HG03575 (cell line): Measurements from ENCODE around the gene CD164.
"Not testable (repeated sequence)": the region's sequence is repeated elsewhere in the genome, so short reads cannot be mapped to it uniquely, and the experiment has no call there.

Experiments
- ATAC-seq: cut with Tn5 transposase; IDR thresholded peaks from one replicate; pipeline ENCODE4 v1.9.1; 2021; ENCODE audit not compliant: unreplicated experiment, insufficient number of reproducible peaks, low FRiP score; ENCODE audit errors: extremely low read depth

CD164 gene

DNA sequence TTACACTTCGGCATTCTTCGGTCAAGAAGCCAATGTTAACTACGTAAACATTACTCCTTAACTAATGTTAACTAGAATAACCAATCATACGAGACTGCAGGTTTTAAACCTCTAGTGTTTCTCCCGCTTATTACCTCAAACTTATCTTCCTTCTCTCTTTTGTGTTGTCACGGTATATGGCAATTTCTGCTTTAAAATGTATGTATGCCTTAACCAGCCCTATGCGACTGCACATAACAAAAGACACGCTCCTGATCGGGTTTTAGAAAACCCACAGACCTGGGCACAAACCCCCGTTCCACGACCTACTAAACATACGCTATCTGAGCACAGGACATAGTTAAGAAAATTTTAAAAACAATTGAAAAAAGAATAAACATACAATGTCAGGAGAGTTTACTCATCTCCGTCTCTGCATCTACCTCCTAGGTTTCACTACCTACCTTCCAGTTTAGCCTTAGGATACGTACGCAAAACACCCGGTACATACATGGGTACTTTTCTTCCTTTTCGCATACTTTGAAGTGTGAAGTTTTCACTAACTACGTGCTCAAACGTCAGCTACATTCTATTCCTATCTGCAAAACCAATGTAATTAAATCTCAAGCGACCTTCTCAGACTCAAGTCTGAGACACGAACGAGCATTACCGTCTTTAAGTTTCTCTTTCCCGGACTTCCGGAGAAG is 1.1 kb downstream of the CD164 start:
- no peak for ATAC-seq

- no peak for ATAC-seq
Measured at GRCh38 chr6:109379711-109380110, 2.6 kb downstream of the CD164 start.

DNA sequence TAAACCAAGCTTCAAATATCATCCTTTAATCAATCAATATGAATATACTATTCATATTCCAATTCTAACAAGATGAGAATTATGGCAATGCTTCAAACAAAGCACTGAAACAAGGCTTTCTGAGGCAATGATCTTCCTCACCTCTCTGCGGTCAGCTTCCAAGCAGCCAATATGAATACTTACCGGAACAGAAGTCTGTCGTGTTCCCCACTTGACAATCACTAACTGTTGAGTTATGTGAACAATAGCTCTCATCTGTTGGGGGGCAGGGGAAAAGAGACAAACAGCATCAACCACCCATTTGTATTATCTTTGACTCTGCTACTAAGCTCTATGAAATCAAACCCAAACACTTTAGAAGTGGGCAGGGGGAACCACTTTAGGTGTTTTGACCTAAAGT is 4.5 kb downstream of the CD164 start:
- no peak for ATAC-seq

DNA sequence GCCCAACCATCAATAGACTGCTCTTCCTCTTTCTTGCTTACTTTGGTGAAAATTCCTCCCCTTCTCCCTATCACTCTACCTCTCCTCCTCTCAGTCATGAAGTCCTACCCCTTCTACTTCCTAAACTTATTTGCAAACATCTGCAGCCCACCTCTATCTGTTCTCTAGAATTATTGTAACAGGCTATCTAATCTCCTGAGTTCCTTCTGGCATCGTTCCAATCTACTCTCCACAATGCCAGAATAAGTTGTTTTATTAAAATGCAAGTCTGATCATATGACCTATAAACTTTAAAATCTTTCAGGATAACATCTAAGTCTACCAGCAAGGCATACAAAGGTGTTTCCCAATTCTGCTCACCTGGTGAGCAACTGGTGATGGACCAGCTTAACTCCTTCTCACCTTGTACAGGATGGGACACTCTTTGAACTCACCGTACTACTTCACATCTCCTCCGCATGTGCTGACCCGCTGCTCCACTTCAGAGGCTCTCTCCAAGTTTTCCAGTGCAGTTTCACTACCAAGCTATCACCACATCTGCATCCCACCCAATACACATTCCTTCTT is 7.9 kb downstream of the CD164 start:
- no peak for ATAC-seq

DNA sequence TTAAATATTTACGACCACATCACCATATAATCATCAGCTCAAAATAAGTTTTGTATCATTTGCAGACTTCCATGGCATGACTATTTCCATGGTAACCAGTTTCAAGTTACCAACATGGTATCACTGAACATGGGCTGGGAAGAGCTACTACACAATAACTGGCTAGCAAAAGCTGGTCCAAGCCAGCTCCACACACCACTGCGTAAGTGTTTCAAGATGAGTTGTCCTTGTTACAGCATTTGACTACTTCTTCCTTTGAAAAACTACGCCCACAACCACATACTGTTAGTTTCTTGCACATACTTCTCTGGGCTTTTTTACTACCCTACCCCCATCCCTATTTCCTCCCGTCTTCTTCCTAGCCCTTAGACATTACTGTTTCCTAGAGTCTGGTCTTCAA is 8.5 kb downstream of the CD164 start:
- ATAC-seq = peak; percentile 80

DNA sequence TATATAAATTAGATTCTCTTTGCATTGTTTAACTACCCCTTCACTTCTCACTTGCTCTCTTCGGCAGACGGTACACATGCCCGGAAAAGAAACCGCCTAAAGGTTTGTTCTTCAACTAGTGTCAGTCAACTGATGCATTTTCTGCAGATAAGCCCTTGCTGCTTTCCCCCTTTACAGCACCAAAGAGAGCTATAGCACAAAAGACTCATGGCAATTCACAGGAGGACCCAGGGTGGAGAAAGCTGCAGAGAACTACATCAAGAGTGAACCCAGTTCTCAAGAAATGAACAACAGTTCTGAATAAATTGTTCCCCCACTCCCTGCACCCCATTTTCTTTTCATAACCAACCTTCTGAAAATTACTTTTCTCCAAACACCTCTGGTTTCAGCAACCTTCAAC is 8.9 kb downstream of the CD164 start:
- ATAC-seq = no peak

DNA sequence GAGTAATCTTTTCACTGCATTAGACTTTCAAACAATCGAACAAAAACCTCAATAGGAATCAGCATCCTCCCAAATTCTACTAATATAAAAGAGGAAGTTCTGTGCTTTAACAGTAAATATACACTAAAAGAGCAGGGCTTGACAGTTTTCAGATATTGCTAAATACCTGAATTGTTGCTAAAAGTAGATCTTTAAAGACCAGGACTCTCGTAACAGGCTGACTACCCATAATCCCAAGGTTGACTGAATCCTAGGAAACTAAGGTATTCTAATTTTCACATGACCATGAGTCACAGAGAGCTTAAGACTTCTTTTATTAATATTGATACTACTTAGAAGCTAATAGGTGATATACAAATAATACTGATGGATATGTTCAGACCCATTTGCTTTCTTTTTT is 10.1 kb downstream of the CD164 start:
- no peak for ATAC-seq

- no peak for ATAC-seq
Measured at GRCh38 chr6:109370792-109371191, 11.5 kb downstream of the CD164 start.

GRCh38 chr6:109370336-109370735 is 11.9 kb downstream of the CD164 start:
- no peak for ATAC-seq

GRCh38 chr6:109369728-109370127 is 12.5 kb downstream of the CD164 start:
- ATAC-seq = no peak

DNA sequence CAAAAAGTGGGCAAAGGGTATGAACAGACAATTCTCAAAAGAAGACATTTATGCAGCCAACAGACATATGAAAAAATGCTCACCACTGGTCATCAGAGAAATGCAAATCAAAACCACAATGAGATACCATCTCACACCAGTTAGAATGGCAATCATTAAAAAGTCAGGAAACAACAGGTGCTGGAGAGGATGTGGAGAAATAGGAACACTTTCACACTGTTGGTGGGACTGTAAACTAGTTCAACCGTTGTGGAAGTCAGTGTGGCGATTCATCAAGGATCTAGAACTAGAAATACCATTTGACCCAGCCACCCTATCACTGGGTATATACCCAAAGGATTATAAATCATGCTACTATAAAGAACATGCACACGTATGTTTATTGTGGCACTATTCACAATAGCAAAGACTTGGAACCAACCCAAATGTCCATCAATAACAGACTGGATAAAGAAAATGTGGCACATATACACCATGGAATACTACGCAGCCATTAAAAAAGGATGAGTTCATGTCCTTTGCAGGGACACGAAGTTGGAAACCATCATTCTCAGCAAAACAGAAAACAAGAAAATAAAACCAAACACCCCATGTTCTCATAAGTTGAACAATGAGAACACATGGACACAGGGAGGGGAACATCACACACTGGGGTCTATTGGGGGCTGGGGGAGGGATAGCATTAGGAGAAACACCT is 17.7 kb downstream of the CD164 start:
- ATAC-seq = not testable (repeated sequence)

DNA sequence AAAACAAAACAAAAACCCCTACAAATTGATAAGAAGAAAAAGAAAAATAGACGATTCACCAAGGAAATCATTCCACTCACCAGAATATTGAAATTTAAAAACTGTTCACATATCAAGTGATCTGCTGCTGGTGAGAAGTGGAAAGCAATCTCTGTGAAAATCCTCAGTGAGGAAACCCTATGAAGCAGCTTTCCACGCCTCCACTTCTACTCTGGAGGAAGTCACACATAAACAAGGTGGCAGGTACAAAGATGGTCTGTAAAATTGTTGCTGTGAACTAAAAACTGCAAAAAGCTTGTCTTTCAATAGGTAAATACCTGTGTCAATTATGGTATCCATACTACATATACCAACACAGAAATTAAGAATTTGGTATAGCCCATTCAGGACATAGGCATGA is 18.5 kb downstream of the CD164 start:
- no peak for ATAC-seq

DNA sequence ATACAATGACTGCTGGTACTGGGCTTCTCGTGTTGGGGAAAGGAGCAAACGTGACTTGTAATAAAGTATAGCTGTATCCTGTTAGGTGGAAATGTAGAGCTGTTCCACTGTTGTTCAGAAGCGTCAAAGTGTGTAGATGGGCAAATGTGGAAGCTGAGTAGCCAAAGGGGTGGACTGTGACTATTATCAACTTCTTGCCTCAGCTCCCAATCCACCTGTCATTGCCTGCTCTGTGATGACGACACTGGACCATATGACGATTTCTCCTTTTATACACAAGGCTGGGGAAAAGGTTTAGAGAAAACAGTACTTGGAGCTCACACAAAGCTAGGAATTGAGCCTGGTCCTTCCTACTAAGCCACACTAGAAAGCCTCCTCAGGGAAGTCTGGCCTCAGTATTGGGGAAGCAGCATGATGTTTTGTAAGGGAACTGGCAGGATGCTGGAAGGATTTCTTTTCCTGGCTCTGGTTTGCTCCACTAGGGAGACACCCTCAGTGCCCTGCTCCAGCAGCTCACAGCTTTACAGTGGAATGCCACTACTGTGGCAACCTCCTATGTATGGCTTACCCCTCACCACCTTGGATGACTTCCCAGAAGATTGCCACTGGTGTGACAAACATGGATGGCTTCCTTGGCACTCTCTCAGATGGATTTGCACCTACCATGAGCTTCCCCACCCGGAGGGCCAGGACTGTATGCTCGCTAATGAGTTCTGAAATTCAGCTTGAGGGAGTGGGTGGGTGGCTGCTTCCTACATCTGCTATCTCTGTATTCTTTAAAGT is 20.0 kb downstream of the CD164 start:
- ATAC-seq = no peak

GRCh38 chr6:109360791-109361190 is 21.5 kb downstream of the CD164 start:
- no peak for ATAC-seq

DNA sequence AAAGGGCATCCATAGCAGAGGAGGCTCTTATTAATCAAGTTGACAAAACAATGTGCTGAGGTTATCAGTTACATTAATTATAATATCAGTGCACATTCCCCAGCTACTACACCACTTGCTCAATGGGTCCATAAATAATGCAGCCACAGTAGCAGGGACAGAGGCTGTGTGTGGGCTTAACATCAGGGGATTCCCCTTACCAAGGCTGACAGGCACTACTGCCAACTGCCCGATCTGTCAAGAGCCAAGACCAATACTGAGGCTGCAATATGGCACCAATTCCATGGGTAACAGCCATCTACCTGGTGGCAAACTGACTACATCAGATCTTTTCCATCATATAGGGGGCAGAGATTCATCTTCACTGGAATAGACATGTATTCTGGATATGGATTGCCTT is 22.0 kb downstream of the CD164 start:
- no peak for ATAC-seq

- ATAC-seq = no peak
Measured at GRCh38 chr6:109359248-109359647, 23.0 kb downstream of the CD164 start.

GRCh38 chr6:109358204-109358603 is 24.1 kb downstream of the CD164 start:
- ATAC-seq = no peak

DNA sequence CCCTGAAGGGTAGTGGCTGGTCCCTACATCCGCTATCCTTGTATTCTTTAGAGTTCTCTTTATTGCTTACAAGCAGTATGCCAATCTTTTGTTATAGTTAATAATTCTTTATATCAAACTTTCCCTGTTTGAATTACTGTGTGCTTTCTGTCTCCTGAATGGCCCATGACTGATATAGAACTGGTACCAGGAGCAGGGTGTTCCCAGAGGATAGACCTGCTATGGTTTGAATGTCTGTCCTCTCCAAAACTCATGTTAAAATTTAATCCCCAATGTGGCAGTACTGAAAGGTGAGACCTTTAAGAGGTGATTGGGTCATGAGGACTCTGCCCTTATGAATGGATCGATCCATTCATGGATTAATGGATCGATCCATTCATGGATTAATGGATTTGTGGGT is 26.0 kb downstream of the CD164 start:
- ATAC-seq = no peak

DNA sequence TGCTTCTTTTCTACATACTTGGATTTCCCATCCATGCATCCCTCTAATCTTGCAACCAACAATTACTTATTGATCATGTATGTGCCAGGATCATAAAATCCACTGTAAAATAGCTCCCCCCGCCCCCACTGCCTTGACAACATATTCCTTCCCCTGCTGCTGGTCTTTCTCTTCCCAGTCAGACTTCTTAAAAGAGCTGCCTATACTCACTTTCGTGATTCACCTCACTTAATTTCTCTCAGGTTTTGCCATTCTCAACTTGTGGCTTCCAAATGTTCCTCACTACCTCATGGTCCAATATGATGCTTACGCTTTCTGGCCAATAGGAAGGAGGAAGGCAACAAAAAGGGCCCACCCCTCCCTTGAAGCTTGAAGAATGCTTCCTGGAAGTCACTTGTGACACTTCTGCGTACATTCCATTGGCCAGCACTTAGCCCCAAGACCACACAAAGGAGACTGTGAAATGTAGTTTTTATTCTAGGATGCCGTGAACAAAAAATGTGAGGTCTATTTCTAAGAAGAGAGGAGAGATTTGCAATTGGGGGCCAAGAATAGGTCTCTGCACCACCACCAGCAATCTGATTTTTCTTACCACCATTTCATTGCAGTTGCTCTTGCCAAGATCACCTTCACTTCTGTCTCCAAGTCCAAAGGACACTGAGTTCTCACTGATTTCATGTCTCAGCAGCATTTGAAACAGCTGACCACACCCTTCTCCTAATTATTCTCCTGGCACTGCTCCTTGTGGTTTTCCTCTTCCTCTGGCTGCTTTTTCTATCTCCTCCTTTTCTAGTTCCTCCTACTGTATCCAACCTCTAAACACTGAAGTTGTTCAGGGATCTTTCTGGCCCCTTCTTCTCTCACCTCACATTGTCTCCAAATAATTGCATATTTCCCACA is 30.8 kb downstream of the CD164 start:
- ATAC-seq = no peak
